A549 treated with DMSO at 1 μM for 4 hours (cell line): ENCODE data around the gene TXNDC5. TPM values are rescaled to one million over a fixed set of nuclear protein-coding genes. Genes with fewer than 3 reads are reported as not detected.

Experiments used
- total RNA-seq: library from RNA; stranded (reverse); fragments of 200-300 nt; extraction: Qiagen RNA extraction; gene quantifications from 5 replicates; pipeline ENCODE4 v1.2.3, GENCODE V29; 2022; ENCODE audit warnings: low read depth

The TXNDC5 gene
- total RNA-seq: 125 to 153 TPM (median 146 TPM) in 5 replicates

GRCh38 chr6:7910654-7911344 lies at the start of gene TXNDC5:
TXNDC5 (minus strand) TSS chr6:7910788; CDS start chr6:7910776, 12 bp downstream.

Other genes with a start within 250 kb of the TXNDC5 start
- 14.1 to 21.4 TPM (median 18.5 TPM) in 5 replicates for gene BMP6, start 184.7 kb downstream of the TXNDC5 start, total RNA-seq
- gene BLOC1S5, start 153.6 kb upstream of the TXNDC5 start, total RNA-seq: 6.7 to 10.3 TPM (median 8.6 TPM) in 5 replicates
- gene EEF1E1, start 191.8 kb upstream of the TXNDC5 start, total RNA-seq: 56.9 to 98.2 TPM (median 61.4 TPM) in 5 replicates